Putamen (tissue), 1 donor: ENCODE data around the gene CNPY1.
"Not testable (repeated sequence)": the region's sequence is repeated elsewhere in the genome, so short reads cannot be mapped to it uniquely, and the experiment has no call there.

Experiments
- DNase-seq: peaks from one replicate; pipeline ENCODE4 v3.0.0-alpha.2; 2016; ENCODE audit warnings: low spot score

Gene CNPY1

GRCh38 chr7:155546449-155546848, at the start of gene CNPY1:
Gene CNPY1, minus strand, starts transcription at chr7:155546559. Its CDS starts 630 bp downstream, at chr7:155545929.
- DNase-seq = not testable (repeated sequence)

- DNase-seq = no peak
These were observed 48.6 kb upstream of the CNPY1 start for GRCh38 chr7:155594961-155595366.

DNA sequence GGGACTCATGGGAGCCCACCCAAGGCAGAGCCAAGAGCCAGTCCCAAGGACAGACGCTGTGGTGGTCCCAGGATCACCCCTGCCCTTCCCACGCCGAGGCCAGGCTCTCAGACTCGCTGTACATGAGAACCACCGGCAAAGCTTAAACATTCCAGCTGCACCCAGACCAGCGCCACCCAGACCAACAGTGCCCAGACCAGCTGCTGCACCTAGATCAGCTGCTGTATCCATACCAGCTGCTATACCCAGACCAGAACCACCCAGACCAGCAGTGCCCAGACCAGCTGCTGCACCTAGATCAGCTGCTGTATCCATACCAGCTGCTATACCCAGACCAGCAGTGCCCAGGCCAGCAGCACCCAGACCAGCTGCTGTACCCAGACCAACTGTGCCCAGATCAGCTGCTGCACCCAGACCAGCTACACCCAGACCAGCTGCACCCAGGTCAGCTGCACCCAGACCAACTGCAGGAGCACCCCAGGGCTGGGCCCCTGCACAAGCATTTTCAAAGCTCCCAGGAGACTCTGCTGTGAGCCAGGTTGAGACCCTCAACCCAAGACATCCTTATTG, 47.9 kb upstream of the CNPY1 start:
- DNase-seq = no peak

- no peak for DNase-seq
These were observed 47.3 kb upstream of the CNPY1 start for GRCh38 chr7:155593461-155594162.

DNA sequence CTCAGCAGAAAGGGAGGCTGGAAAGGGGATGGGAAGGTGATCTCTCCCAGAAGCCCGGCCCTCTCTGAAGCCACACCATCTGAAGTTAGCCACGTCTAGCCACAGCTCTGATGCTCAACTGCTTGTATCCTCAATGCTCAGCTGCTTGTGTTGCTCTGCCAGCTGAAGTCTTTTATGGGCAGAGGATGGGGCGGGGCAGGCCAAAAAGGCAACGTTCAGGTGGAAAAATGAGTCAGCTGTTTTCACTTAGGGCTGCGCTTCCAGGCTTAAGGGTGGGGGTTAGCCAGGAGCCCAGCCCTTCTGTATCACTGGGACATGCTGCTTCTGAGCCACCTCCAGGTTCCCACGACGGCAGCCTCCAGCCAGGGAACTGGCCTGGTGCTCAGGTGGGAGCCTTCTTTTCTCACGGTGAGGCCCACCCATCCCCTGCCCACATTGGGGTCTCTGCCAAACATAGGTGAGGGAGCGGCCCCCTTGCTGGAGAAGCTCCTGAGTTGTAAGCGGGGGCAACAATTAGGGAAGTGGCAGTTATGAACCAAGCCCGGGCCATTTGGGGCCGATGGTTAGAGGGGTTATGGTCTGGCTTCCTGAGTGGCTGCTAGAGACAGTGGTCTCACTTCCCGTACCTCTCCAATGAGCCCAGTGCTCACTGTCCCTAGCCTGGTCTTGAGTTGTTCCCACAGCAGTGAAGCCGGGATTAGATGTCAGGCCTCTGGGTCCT, 44.9 kb upstream of the CNPY1 start:
- no peak for DNase-seq

DNA sequence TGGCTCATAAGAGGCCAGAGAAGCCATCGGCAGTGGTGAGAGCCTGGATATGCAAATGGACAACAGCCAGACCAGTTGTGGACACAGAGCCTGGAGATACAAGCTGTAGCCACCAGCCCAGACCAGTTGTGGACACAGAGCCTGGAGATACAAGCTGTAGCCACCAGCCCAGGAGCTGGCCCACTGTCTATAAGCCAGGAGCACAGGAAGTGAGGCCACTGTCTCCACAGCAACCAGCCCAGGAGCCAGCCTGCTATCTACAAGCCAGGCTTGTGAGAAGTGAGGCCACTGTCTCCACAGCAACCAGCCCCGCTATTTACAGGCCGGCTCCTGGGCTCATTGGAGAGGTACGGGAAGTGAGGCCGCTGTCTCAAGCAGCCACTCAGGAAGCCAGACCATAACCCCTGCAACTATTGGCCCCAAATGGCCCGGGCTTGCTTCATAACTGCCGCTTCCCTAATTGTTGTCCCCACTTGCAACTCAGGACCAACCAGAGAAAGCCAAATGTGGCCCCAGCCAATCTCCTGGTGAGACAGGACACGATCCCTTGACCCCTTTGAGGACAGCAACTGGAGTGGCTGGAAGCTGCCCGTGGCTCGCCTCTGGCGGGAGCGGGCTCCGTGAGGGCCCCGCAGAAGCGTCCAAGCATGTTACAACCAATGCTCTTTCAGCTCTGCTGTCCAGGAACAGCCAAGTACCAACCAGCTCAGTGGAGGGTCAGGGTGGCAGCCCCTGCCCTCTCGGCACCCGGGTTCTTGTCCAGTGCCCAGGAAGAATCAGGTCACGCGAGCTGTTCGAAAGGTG, 44.1 kb upstream of the CNPY1 start:
- no peak for DNase-seq

DNA sequence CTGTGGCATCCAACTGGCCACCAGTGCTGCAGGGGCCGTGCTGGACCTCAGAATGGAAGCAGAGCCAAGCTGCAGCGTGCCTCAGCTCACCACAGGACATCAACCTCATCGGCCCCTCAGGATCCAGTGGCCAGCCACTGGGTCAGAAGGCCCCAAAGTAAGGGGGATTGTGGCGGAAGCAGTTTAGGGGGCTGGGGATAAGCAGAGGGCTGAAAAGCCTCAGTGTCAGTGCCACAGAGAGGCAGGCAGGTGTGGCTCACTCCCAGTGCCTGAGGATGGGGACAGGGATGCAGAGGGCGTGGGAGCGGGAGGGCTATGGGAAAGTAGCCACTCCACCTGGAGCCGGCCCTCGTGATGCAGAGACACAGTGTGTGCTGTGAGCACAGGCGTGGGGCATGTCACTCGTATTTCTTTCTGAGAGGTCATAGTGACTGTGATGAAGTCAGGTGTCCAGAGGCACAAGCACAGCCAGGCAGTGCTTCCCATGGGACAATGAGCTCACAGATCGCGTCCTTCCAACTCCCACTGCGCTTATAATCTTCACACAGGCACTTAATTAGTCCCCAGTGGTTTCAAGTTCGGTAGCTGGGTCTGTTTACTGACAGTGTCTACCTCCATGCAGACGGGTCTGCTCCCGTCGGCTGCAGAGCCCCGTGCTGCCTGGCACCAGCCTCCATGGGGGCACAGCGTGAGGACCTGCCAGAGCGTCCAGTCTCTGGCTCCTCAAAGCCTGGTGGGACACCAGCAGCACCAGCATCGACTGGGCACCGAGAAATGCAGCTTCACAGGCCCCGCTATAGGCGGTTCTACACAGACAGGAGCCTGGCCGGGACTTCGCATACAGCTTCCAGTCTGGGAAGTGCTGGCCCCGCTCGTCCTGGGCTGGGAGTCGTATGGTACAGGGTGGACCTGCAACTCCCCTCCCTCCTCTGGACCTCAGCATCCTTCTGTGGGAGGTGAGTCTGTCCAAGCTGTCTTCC, 42.9 kb upstream of the CNPY1 start:
- DNase-seq = no peak

GRCh38 chr7:155588468-155588998, 42.2 kb upstream of the CNPY1 start:
- no peak for DNase-seq

DNA sequence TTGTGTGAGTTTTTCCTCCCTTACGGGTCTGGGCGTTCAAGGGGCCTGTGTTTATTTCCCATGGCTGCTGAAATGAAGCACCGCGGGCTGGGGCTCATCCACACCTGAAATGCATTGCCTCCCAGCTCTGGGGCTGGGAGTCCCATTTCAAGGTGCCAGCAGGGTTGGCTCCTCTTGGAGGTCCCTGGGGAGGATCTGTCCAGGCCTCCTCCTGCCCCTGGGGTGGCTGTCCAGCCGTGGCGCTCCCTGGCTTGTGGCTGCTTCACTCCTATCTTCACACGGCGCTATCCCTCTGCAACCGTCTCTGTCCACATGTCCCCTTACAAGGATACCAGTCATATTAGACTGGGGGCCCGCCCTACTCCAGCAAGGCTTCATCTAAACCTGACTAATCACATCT, 41.1 kb upstream of the CNPY1 start:
- no peak for DNase-seq

DNA sequence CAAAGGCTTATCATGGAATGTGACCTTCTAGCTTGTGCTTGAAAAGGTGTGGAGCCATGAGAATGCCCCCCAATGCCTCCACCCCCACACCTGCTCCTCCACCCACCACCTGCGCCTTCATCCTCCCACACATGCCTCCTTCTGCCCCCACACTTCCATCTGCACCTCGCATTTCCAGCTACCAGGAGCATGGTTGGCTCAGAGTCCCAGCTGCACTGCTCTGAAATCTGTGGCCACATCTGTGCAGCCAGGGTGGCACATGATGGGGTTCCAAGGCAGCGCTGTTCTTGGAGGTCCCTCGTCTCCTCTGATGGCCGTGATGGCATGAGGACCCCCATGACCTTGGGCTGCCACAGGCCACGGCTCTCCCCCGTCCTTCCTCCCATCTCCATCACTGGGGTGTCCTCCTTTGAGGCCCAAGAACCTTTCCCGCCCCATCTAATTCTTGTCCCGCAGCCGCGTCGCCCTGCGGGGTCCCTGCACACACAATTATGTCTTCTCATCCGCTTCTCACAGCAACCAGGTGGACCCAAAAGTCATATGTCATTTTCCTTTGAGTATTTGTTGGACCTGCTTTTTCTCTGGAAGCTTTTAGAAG, 40.6 kb upstream of the CNPY1 start:
- no peak for DNase-seq

DNA sequence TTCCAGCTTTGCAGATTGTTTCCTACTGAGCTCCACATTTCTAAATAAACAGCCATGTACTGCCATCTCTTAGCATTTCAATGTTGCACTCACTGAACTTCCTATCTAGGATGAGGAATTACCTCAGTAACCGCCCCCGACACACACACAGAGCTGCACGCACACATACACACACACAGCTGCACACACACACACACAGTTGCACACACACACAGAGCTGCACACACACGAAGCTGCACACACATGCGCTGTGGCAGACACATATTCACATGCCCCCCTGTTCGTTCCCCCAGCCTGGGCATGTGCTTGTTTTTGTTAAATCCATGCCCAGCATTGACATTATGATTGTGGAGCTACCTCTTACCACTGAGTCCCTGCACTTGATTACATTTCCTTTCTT, 39.6 kb upstream of the CNPY1 start:
- DNase-seq = no peak

DNA sequence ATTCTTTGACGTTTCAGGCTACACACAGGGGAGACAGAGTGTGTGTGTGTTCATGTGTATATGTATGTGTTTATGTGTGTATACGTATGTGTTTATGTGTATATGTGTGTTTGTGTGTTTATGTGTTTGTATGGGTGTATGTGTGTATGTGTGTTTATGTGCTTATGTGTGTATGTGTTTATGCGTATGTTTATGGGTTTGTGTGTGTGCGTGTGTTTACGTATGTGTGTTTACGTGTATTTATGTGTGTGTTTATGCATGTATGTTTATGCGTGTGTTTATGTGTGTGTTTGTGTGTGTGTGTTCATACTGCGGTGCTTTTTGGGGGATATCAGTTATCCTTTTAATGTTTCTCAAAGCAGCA, 39.2 kb upstream of the CNPY1 start:
- DNase-seq = no peak

- no peak for DNase-seq
These were observed 38.6 kb upstream of the CNPY1 start for GRCh38 chr7:155584763-155585531.

- no peak for DNase-seq
These were observed 37.9 kb upstream of the CNPY1 start for GRCh38 chr7:155584261-155584660.

DNA sequence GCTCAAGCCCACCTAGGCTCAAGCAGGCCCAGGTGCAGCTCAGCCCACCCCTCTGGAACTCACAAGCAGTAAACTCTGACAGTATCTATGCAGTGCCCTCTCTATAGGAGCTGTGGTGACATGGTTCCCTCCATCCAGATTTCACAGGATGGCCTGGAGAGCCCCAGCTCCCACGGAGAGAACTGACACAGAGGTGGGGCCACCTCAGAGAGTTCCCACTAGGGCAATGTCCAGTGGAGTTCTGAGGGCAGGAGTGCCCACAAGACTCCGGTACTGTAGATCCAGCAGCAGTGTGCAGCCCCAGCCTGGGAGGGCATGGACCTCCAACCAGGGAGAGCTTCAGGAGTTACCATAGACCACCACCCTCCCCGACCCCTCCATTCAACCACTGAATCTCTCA, 37.3 kb upstream of the CNPY1 start:
- DNase-seq = no peak

DNA sequence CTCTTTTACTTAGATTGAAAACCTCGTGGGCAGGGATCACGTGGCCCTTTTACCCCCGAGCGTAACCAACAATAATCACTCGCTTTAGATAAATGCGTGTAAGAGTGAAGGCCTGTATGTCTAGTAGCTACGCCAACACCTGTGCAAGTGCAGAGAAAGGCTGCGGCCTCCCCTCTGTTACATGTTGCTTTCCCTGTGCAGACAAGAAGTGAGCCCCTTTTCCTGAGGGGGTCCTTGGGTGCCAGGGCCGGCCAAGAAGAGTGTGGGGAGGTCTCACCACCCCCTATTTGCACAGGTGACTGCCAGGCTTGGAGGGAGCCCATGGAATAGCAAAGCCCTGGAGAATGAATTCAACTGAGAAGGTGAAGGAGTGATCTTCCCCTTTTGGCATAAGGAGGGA, 35.6 kb upstream of the CNPY1 start:
- no peak for DNase-seq

GRCh38 chr7:155581107-155581830, 34.9 kb upstream of the CNPY1 start:
- DNase-seq = no peak

DNA sequence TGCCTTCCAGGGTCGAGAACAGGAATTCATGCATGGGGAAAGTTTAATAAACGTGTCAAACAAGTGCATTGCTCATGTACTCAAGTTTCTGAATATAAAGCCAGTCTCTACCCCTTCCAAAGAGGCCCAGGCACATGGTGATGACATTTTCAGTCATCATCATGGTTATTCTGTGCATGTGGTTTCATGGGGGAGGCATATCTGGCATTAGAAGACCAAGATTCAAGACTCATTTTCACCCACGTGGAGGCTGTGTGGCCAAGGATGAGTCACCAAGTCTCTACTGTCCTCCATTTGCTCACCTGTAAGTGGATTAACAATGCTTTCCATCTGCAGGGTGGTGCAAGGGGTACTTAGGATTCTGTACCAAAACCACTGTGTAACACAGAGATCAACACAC, 34.0 kb upstream of the CNPY1 start:
- no peak for DNase-seq

GRCh38 chr7:155579565-155579964, 33.2 kb upstream of the CNPY1 start:
- no peak for DNase-seq
